GM23338 (cell line): ENCODE measurements around the gene UBXN11. TPM values are rescaled to one million over a fixed set of nuclear protein-coding genes. Genes with fewer than 3 reads are reported as not detected.

Experiments
- ATAC-seq: fragments of 200-7000 bp; cut with Tn5 transposase; 3 replicates; pipeline ENCODE4 v1.9.1; 2020
- DNase-seq: peaks from one replicate; pipeline ENCODE4 v3.0.0-alpha.2; 2015; ENCODE audit warnings: low spot score
- H2AFZ ChIP-seq: fragments of 200-600 bp; sonication (generic); 2 replicates; pipeline ENCODE4 v1.8.0; 2016; ENCODE audit warnings: antibody characterized with exemption, mild to moderate bottlenecking, moderate library complexity
- H3F3A ChIP-seq: fragments of 200-600 bp; sonication (generic); replicated peaks from 2 replicates; pipeline ENCODE4 v1.8.0; 2017; ENCODE audit warnings: antibody characterized with exemption, mixed run types, low read depth
- H3K27ac ChIP-seq: fragments of 200-600 bp; sonication (generic); 2 replicates; pipeline ENCODE4 v1.6.1; 2016; ENCODE audit warnings: low read depth
- H3K27me3 ChIP-seq: fragments of 200-600 bp; sonication (generic); 2 replicates; pipeline ENCODE4 v1.8.0; 2016; ENCODE audit warnings: mild to moderate bottlenecking, mixed run types, moderate library complexity; ENCODE audit not compliant: insufficient read depth
- H3K36me3 ChIP-seq: fragments of 200-600 bp; sonication (generic); 2 replicates; pipeline ENCODE4 v1.8.0; 2016; ENCODE audit warnings: mild to moderate bottlenecking; ENCODE audit not compliant: insufficient read depth
- H3K4me1 ChIP-seq: fragments of 200-600 bp; sonication (generic); 2 replicates; pipeline ENCODE4 v1.8.0; 2016; ENCODE audit warnings: mild to moderate bottlenecking, moderate library complexity; ENCODE audit not compliant: insufficient read depth
- H3K4me2 ChIP-seq: fragments of 200-600 bp; sonication (generic); 2 replicates; pipeline ENCODE4 v1.7.1; 2017; ENCODE audit warnings: mixed run types
- H3K4me3 ChIP-seq: fragments of 200-600 bp; sonication (generic); 2 replicates; pipeline ENCODE4 v1.6.1; 2016; ENCODE audit warnings: mixed run types
- H3K79me2 ChIP-seq: fragments of 200-600 bp; sonication (generic); replicated peaks from 2 replicates; pipeline ENCODE4 v1.8.0; 2017; ENCODE audit warnings: mild to moderate bottlenecking; ENCODE audit not compliant: insufficient read depth
- H3K9me2 ChIP-seq: fragments of 200-600 bp; sonication (generic); 2 replicates; pipeline ENCODE4 v1.8.0; 2017; ENCODE audit not compliant: insufficient read depth
- H4K20me1 ChIP-seq: fragments of 200-600 bp; sonication (generic); replicated peaks from 2 replicates; pipeline ENCODE4 v1.8.0; 2017; ENCODE audit warnings: mild to moderate bottlenecking; ENCODE audit not compliant: insufficient read depth
- H3K27ac Mint-ChIP-seq: 2 replicates; pipeline ENCODE4 v1.8.0; 2020; ENCODE audit warnings: inconsistent platforms, mild to moderate bottlenecking, moderate library complexity, mixed read lengths
- H3K27me3 Mint-ChIP-seq: 3 replicates; pipeline ENCODE4 v1.8.0; 2022; ENCODE audit warnings: low read depth, mild to moderate bottlenecking, moderate library complexity, mixed read lengths, inconsistent platforms; ENCODE audit not compliant: insufficient read depth, poor library complexity
- H3K36me3 Mint-ChIP-seq: 3 replicates; pipeline ENCODE4 v1.8.0; 2021; ENCODE audit warnings: low read depth, mild to moderate bottlenecking, inconsistent platforms, moderate library complexity, mixed read lengths
- H3K4me1 Mint-ChIP-seq: 3 replicates; pipeline ENCODE4 v1.8.0; 2020; ENCODE audit warnings: mild to moderate bottlenecking, inconsistent platforms, mixed read lengths
- H3K4me3 Mint-ChIP-seq: 3 replicates; pipeline ENCODE4 v1.8.0; 2021; ENCODE audit warnings: moderate library complexity, mild to moderate bottlenecking, inconsistent platforms, mixed read lengths
- H3K9me3 Mint-ChIP-seq: 3 replicates; pipeline ENCODE4 v1.8.0; 2020; ENCODE audit warnings: moderate library complexity, mild to moderate bottlenecking, inconsistent platforms, mixed read lengths
- CREB1 ChIP-seq: fragments of 250-450 bp; sonication (Bioruptor Pico); IDR thresholded peaks from 2 replicates; pipeline ENCODE4 v1.5.0; 2020; ENCODE audit warnings: low read depth, mild to moderate bottlenecking, moderate library complexity
- CTCF ChIP-seq, 2 experiments: fragments of 200-600 bp in 1 of 2; sonication (generic) in 1 of 2; conservative IDR thresholded peaks; 2 replicates each; pipeline versions ENCODE4 v1.5.1 to v1.6.1; 2016 to 2017; ENCODE audit warnings: antibody characterized with exemption in 2 of 2, low read depth in 2 of 2, mild to moderate bottlenecking in 2 of 2, moderate library complexity in 1 of 2
- ETS1 ChIP-seq: IDR thresholded peaks from 2 replicates; pipeline ENCODE4 v1.6.1; 2016; ENCODE audit warnings: antibody characterized with exemption
- EZH2 ChIP-seq: fragments of 200-600 bp; sonication (generic); IDR thresholded peaks from one replicate; pipeline ENCODE4 v1.8.0; 2017; ENCODE audit warnings: antibody characterized with exemption, mild to moderate bottlenecking, low read depth; ENCODE audit not compliant: unreplicated experiment
- EZH2phosphoT487 ChIP-seq: fragments of 200-600 bp; sonication (generic); IDR thresholded peaks from one replicate; pipeline ENCODE4 v1.8.1; 2018; ENCODE audit warnings: antibody characterized with exemption; ENCODE audit not compliant: unreplicated experiment
- JUNB ChIP-seq: IDR thresholded peaks from one replicate; pipeline ENCODE4 v1.6.1; 2016; ENCODE audit warnings: antibody characterized with exemption; ENCODE audit not compliant: unreplicated experiment
- NANOG ChIP-seq: IDR thresholded peaks from 2 replicates; pipeline ENCODE4 v1.6.1; 2016; ENCODE audit warnings: antibody characterized with exemption, borderline replicate concordance
- POLR2AphosphoS5 ChIP-seq: IDR thresholded peaks from 2 replicates; pipeline ENCODE4 v1.6.1; 2016; ENCODE audit warnings: antibody characterized with exemption, low read depth
- REST ChIP-seq: IDR thresholded peaks from one replicate; pipeline ENCODE4 v1.6.1; 2018; ENCODE audit warnings: antibody characterized with exemption; ENCODE audit not compliant: unreplicated experiment
- STAT1 ChIP-seq: IDR thresholded peaks from one replicate; pipeline ENCODE4 v1.6.1; 2016; ENCODE audit warnings: antibody characterized with exemption; ENCODE audit not compliant: unreplicated experiment
- ZNF114 ChIP-seq: fragments of 250-450 bp; sonication (Bioruptor Pico); IDR thresholded peaks from 2 replicates; pipeline ENCODE4 v1.5.0; 2020; ENCODE audit warnings: mild to moderate bottlenecking, moderate library complexity
- ZNF331 ChIP-seq: fragments of 250-450 bp; sonication (Bioruptor Pico); IDR thresholded peaks from 2 replicates; pipeline ENCODE4 v1.5.0; 2020; ENCODE audit warnings: low read depth, mild to moderate bottlenecking, moderate library complexity
- polyA plus RNA-seq: library from polyadenylated mRNA; unstranded; fragments of >200 nt; fragmentation: Nextera tagmentation; extraction: Ambion mirVana; gene quantifications from 2 replicates; pipeline ENCODE4 v1.2.1, GENCODE V29; 2016
- total RNA-seq: library from RNA; depleted of rRNA; stranded (reverse); fragments of >200 nt; shearing (Covaris generic); gene quantifications from 2 replicates; pipeline ENCODE4 v1.2.3, GENCODE V29; 2014

The UBXN11 gene
- total and polyA plus RNA-seq, 2 experiments from 2014 or later, result 8.0 to 8.3 TPM

- TF ChIP-seq ZNF114, result no peak
- no peak for TF ChIP-seq POLR2AphosphoS5
- no peak for TF ChIP-seq NANOG
- no peak for TF ChIP-seq STAT1
- no peaks in the 10 kb centered on the region; the same call in 1 of the 2 replicates for H3F3A ChIP-seq
- no peaks in the 10 kb centered on the region for H4K20me1 ChIP-seq
- H3K4me1 ChIP-seq, result peaks cover 24% of the 10 kb centered on the region
- H3K4me3 ChIP-seq, result no peak within 1 kb of the TSS
- H3K27me3 Mint-ChIP-seq, result peaks cover 26% of the 10 kb centered on the region
- H3K27ac ChIP-seq, result no peak within 1 kb of the TSS
- H2AFZ ChIP-seq, result no peak within 1 kb of the TSS
- no peaks in the 10 kb centered on the region for H3K9me3 Mint-ChIP-seq
- H3K4me3 Mint-ChIP-seq, result no peak within 1 kb of the TSS
- DNase-seq (no peak), ATAC-seq (no peak; the same call in 2 of the 3 replicates)
- H3K36me3 ChIP-seq, result no peaks in the 10 kb centered on the region
- no peaks in the 10 kb centered on the region for H3K9me2 ChIP-seq
- H3K79me2 ChIP-seq, result no peaks in the 10 kb centered on the region
- no peak within 1 kb of the TSS; the same call in 1 of the 2 replicates for H3K27ac Mint-ChIP-seq
- H3K36me3 Mint-ChIP-seq, result no peaks in the 10 kb centered on the region
- no peak within 1 kb of the TSS for H3K4me2 ChIP-seq
- H3K27me3 ChIP-seq, result peaks cover 4% of the 10 kb centered on the region; the same call in 1 of the 2 replicates
- H3K4me1 Mint-ChIP-seq, result peaks cover 51% of the 10 kb centered on the region
Observed at GRCh38 chr1:26353976-26354820, 47.8 kb upstream of the UBXN11 start, which contains the start of gene CRYBG2. Gene CRYBG2 (minus strand): TSS chr1:26354130. CDS start chr1:26346657, 7,473 bp downstream.

- Histone ChIP-seq H3K27ac (no peak overlapping the region), H3K4me2 (no peak overlapping the region), H3K4me3 (no peak overlapping the region), H2AFZ (no peak overlapping the region), H3K9me2 (no peaks in the 10 kb centered on the region), H3K79me2 (no peaks in the 10 kb centered on the region), H3F3A (no peaks in the 10 kb centered on the region; the same call in 1 of the 2 replicates), H3K36me3 (no peaks in the 10 kb centered on the region), H3K27me3 (no peaks in the 10 kb centered on the region), H4K20me1 (no peaks in the 10 kb centered on the region), H3K4me1 (peaks cover 20% of the 10 kb centered on the region)
- H3K9me3 Mint-ChIP-seq, result no peaks in the 10 kb centered on the region
- ATAC-seq (no peak), DNase-seq (no peak)
- peaks cover 43% of the 10 kb centered on the region for H3K4me1 Mint-ChIP-seq
- H3K36me3 Mint-ChIP-seq, result no peaks in the 10 kb centered on the region
- peaks cover 25% of the 10 kb centered on the region for H3K27me3 Mint-ChIP-seq
- no peak overlapping the region; the same call in 1 of the 2 replicates for H3K27ac Mint-ChIP-seq
- no peak overlapping the region for H3K4me3 Mint-ChIP-seq
- no peak for TF ChIP-seq REST
- TF ChIP-seq EZH2phosphoT487, result no peak
- TF ChIP-seq JUNB, result no peak
- no peak for TF ChIP-seq ZNF331 (CRISPR knock-in tag)
- no peak for TF ChIP-seq ZNF114
- TF ChIP-seq EZH2, result no peak
- no peak for TF ChIP-seq ETS1
- no peak for TF ChIP-seq NANOG
- TF ChIP-seq CTCF (conservative IDR thresholded peaks at IDR 0.05; ENCODE audit: low read depth in 2 of 2), result no peak
- TF ChIP-seq POLR2AphosphoS5, result no peak
- no peak for TF ChIP-seq STAT1
- no peak for TF ChIP-seq CREB1
Observed at GRCh38 chr1:26353210-26353859, 46.9 kb upstream of the UBXN11 start.
